ENCODE results near the gene SARDH.

Gene SARDH

GRCh38 chr9:133711428-133712220, 26.5 kb downstream of the SARDH start:
- Histone ChIP-seq H3K4me3 (ENCODE audit: low read length) (no peak overlapping the region), H3K27me3 (ENCODE audit: control insufficient read depth, insufficient read depth, low read length) (no peaks in the 10 kb centered on the region), H3K27ac (ENCODE audit: low read depth, low read length) (no peak overlapping the region), H3K9ac (ENCODE audit: low read length) (no peak overlapping the region), H3K36me3 (ENCODE audit: control insufficient read depth, insufficient read depth, low read length) (no peaks in the 10 kb centered on the region), H3K4me1 (ENCODE audit: control insufficient read depth, insufficient read depth, low read length) (no peaks in the 10 kb centered on the region)

DNA sequence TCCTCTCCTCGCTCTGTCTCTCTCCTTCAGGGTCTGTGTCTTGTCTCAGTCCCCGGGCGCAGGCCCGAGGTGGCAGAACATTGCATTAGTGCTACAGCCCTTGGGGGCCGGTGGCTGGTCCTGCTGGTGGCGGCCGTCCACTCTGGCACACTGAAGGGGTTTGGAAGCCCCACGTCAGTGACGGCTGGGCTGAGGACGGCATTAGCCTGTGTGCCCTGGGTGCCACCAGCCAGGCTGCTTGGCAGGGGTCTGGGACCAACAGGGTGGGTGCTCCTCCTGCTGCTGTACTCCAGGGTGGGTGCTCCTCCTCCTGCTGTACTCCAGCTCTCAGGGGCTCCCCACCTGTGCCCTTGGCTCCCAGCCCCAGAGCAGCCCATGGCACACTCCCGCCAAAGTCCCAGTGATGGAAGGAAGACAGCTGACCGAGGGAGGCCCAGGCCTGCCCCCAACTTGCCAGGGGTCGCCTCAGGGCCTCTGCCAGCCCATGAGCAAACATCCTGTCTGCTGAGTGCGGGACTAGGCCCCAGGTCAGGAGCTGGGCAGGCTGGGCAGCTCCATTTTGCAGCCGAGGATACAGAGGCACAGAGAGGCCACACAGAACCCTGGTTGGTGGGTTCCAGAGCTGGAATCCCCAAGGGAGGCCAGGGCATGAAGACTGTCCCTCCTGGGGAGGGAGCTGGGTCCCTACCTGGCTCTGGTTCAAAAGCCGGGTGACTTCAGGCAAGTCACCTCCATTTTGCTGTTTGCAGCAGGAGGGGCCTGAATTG, 27.3 kb downstream of the SARDH start:
- Histone ChIP-seq H3K27ac (ENCODE audit: low read depth, low read length) (no peak overlapping the region), H3K4me1 (ENCODE audit: control insufficient read depth, insufficient read depth, low read length) (no peaks in the 10 kb centered on the region)

GRCh38 chr9:133709691-133710571, 28.2 kb downstream of the SARDH start:
- no peak overlapping the region for H3K27ac ChIP-seq (ENCODE audit: low read depth, low read length)
- H3K9ac ChIP-seq (ENCODE audit: low read length), result no peak overlapping the region
- H3K27me3 ChIP-seq (ENCODE audit: control insufficient read depth, insufficient read depth, low read length), result no peaks in the 10 kb centered on the region
- H3K36me3 ChIP-seq (ENCODE audit: control insufficient read depth, insufficient read depth, low read length), result no peaks in the 10 kb centered on the region
- H3K4me3 ChIP-seq (ENCODE audit: low read length), result no peak overlapping the region
- no peaks in the 10 kb centered on the region for H3K4me1 ChIP-seq (ENCODE audit: control insufficient read depth, insufficient read depth, low read length)

More for the DNA sequence above, 27.3 kb downstream of the SARDH start:
- no peak overlapping the region for H3K9ac ChIP-seq (ENCODE audit: low read length)
- H3K4me3 ChIP-seq (ENCODE audit: low read length), result no peak overlapping the region
- H3K36me3 ChIP-seq (ENCODE audit: control insufficient read depth, insufficient read depth, low read length), result no peaks in the 10 kb centered on the region
- no peaks in the 10 kb centered on the region for H3K27me3 ChIP-seq (ENCODE audit: control insufficient read depth, insufficient read depth, low read length)

DNA sequence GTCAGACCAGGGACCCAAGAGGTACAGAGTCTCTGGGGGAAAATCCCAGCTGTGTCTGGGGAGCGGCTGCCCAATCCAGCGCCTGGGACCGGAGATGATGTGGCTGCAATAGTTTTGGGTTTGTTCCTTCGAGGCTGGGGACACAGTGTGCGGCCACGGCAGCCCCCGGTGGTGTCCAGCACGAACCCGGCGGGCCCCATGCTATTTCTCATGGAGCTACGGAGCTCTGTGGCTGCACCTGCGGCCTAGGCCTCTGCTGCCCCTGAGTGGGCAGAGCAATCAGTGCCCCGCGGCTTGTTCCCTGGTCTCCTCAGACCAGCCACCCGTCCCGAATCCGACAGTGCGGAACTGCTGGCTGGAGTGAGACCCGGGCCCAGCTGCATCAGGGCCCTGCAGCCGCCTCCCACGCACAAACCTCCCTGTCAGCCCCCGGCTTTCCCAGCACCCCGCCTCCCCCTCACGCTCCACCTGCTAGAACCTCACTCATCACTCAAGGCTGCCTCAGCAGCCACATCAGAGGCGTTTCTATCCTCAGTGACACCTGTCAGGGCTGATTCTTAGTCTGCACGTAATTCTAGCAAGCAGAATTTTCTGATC, 29.0 kb downstream of the SARDH start:
- H3K9ac ChIP-seq (ENCODE audit: low read length), result no peak overlapping the region
- no peaks in the 10 kb centered on the region for H3K4me1 ChIP-seq (ENCODE audit: control insufficient read depth, insufficient read depth, low read length)

DNA sequence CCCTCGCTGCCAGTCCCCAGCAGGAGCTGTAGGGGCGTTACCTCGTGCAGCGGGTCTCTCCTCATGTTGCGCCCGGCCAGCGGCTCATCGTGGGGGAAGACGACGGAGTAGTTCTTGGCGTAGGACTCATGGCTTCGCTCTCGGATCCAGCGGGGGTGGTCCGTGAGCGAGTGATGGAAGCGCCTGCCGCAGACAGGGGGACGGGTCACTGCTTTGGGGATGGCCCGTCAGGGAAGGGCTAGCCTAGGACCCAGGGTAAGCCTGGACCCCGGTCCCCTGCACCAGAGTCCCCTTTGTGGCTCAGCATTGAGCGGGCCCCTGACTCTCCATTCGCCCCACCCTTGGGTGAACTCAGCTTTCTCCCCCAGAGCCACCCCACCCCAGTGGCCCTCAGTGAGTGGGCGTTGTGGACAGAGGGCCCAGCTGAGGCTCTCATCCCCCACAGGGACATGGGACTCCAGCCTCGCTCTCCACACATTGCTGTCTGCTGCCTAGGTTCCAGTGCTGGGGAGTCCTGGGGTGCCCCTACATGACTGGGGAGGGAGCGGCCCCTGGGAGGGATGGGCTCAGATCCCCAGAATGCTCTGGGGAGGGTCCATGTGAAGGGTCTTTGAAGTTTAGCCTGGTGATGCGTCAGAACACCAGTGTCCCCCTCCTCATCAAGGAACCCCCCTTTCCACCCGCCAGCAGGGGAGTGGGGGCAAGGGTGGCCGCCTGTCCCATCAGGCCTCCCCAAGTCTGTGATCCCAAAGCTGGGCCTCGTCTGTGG, 29.7 kb downstream of the SARDH start:
- Histone ChIP-seq H3K9ac (ENCODE audit: low read length) (no peak overlapping the region), H3K4me1 (ENCODE audit: control insufficient read depth, insufficient read depth, low read length) (no peaks in the 10 kb centered on the region), H3K27ac (ENCODE audit: low read depth, low read length) (no peak overlapping the region), H3K4me3 (ENCODE audit: low read length) (no peak overlapping the region), H3K27me3 (ENCODE audit: control insufficient read depth, insufficient read depth, low read length) (no peaks in the 10 kb centered on the region), H3K36me3 (ENCODE audit: control insufficient read depth, insufficient read depth, low read length) (no peaks in the 10 kb centered on the region)

More for the DNA sequence above, 29.0 kb downstream of the SARDH start:
- Histone ChIP-seq H3K36me3 (ENCODE audit: control insufficient read depth, insufficient read depth, low read length) (no peaks in the 10 kb centered on the region), H3K27ac (ENCODE audit: low read depth, low read length) (no peak overlapping the region), H3K27me3 (ENCODE audit: control insufficient read depth, insufficient read depth, low read length) (no peaks in the 10 kb centered on the region), H3K4me3 (ENCODE audit: low read length) (no peak overlapping the region)

GRCh38 chr9:133707763-133708245, 30.3 kb downstream of the SARDH start:
- no peaks in the 10 kb centered on the region for H3K4me1 ChIP-seq (ENCODE audit: control insufficient read depth, insufficient read depth, low read length)
- no peak overlapping the region for H3K27ac ChIP-seq (ENCODE audit: low read depth, low read length)
- no peak overlapping the region for H3K9ac ChIP-seq (ENCODE audit: low read length)
- no peaks in the 10 kb centered on the region for H3K27me3 ChIP-seq (ENCODE audit: control insufficient read depth, insufficient read depth, low read length)
- no peak overlapping the region for H3K4me3 ChIP-seq (ENCODE audit: low read length)
- H3K36me3 ChIP-seq (ENCODE audit: control insufficient read depth, insufficient read depth, low read length), result no peaks in the 10 kb centered on the region

GRCh38 chr9:133707065-133707762, 30.9 kb downstream of the SARDH start:
- Histone ChIP-seq H3K9ac (ENCODE audit: low read length) (no peak overlapping the region), H3K4me3 (ENCODE audit: low read length) (no peak overlapping the region), H3K4me1 (ENCODE audit: control insufficient read depth, insufficient read depth, low read length) (no peaks in the 10 kb centered on the region), H3K27me3 (ENCODE audit: control insufficient read depth, insufficient read depth, low read length) (peaks cover 3% of the 10 kb centered on the region), H3K27ac (ENCODE audit: low read depth, low read length) (no peak overlapping the region), H3K36me3 (ENCODE audit: control insufficient read depth, insufficient read depth, low read length) (no peaks in the 10 kb centered on the region)

- no peak overlapping the region for H3K4me3 ChIP-seq (ENCODE audit: low read length)
- H3K27me3 ChIP-seq (ENCODE audit: control insufficient read depth, insufficient read depth, low read length), result peaks cover 3% of the 10 kb centered on the region
- no peaks in the 10 kb centered on the region for H3K36me3 ChIP-seq (ENCODE audit: control insufficient read depth, insufficient read depth, low read length)
- H3K9ac ChIP-seq (ENCODE audit: low read length), result no peak overlapping the region
- no peaks in the 10 kb centered on the region for H3K4me1 ChIP-seq (ENCODE audit: control insufficient read depth, insufficient read depth, low read length)
- H3K27ac ChIP-seq (ENCODE audit: low read depth, low read length), result no peak overlapping the region
Measured at GRCh38 chr9:133706307-133707050, 31.7 kb downstream of the SARDH start.

GRCh38 chr9:133705576-133705975, 32.6 kb downstream of the SARDH start:
- H3K9ac ChIP-seq (ENCODE audit: low read length), result no peak overlapping the region
- no peak overlapping the region for H3K27ac ChIP-seq (ENCODE audit: low read depth, low read length)
- H3K4me1 ChIP-seq (ENCODE audit: control insufficient read depth, insufficient read depth, low read length), result no peaks in the 10 kb centered on the region
- peaks cover 3% of the 10 kb centered on the region for H3K27me3 ChIP-seq (ENCODE audit: control insufficient read depth, insufficient read depth, low read length)
- no peaks in the 10 kb centered on the region for H3K36me3 ChIP-seq (ENCODE audit: control insufficient read depth, insufficient read depth, low read length)
- no peak overlapping the region for H3K4me3 ChIP-seq (ENCODE audit: low read length)

DNA sequence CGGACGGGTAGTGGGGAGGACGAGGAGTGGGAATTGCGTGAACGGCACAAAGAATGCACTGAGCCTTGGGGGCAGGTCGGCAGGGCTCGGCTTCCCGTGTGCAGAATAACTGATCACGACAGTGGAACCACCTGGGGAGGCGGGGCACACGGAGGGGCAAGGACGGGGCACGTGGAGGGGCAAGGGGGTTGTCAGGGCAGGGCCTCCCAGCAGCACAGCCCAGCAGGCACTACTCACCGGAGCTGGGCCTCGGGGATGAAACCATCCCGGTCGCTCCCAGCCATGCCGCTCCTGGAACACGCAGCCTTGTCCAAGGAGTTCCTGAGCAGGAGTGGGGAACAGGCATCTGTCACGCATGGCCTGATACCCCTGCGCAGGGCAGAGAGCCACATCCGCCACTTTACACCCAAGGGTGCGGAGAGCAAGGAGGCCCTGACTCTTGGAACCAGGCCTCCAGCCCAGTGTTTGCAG, 33.4 kb downstream of the SARDH start:
- H3K4me3 ChIP-seq (ENCODE audit: low read length), result no peak overlapping the region
- no peak overlapping the region for H3K27ac ChIP-seq (ENCODE audit: low read depth, low read length)
- H3K36me3 ChIP-seq (ENCODE audit: control insufficient read depth, insufficient read depth, low read length), result no peaks in the 10 kb centered on the region
- H3K9ac ChIP-seq (ENCODE audit: low read length), result no peak overlapping the region
- H3K27me3 ChIP-seq (ENCODE audit: control insufficient read depth, insufficient read depth, low read length), result peaks cover 3% of the 10 kb centered on the region
- no peaks in the 10 kb centered on the region for H3K4me1 ChIP-seq (ENCODE audit: control insufficient read depth, insufficient read depth, low read length)

All from rectal smooth muscle tissue (tissue), 1 donor.